ENCODE data around the gene SPOUT1. TPM values are rescaled to one million over a fixed set of nuclear protein-coding genes. Genes with fewer than 3 reads are reported as not detected.

SPOUT1 gene
- total RNA-seq, 1 experiment from 2014 or later: 36.3 TPM

- H3K9me3 ChIP-seq: no peaks in the 10 kb centered on the region
- H3K27me3 ChIP-seq: no peaks in the 10 kb centered on the region
- DNase-seq: no peak
- peak overlapping the region; percentile 72 for H3K4me3 ChIP-seq
- H3K36me3 ChIP-seq: no peaks in the 10 kb centered on the region
These were observed 59.1 kb downstream of the SPOUT1 start for GRCh38 chr9:128770286-128771030.

Other genes starting within 250 kb of the SPOUT1 start
- 117 and 122 TPM in 2 replicates for gene DYNC2I2, start 172.9 kb downstream of the SPOUT1 start, total RNA-seq (2014; rRNA removed; shearing (Covaris generic); ENCODE audit: low replicate concordance)
- 782 and 1,015 TPM in 2 replicates for gene SET, start 140.6 kb downstream of the SPOUT1 start, total RNA-seq (2014; rRNA removed; shearing (Covaris generic); ENCODE audit: low replicate concordance)
- 10.2 and 10.5 TPM in 2 replicates for gene PKN3, start 127.3 kb downstream of the SPOUT1 start, total RNA-seq (2014; rRNA removed; shearing (Covaris generic); ENCODE audit: low replicate concordance)
- gene ZDHHC12, start 105.7 kb downstream of the SPOUT1 start, total RNA-seq (2014; rRNA removed; shearing (Covaris generic); ENCODE audit: low replicate concordance): 22.7 and 26.6 TPM in 2 replicates
- gene ZER1, start 57.9 kb downstream of the SPOUT1 start, total RNA-seq (2014; rRNA removed; shearing (Covaris generic); ENCODE audit: low replicate concordance): 10.2 and 28.2 TPM in 2 replicates
- gene TBC1D13, start 42.5 kb downstream of the SPOUT1 start, total RNA-seq (2014; rRNA removed; shearing (Covaris generic); ENCODE audit: low replicate concordance): 1.8 and 2.0 TPM in 2 replicates
- gene ENDOG, start 11.3 kb downstream of the SPOUT1 start, total RNA-seq (2014; rRNA removed; shearing (Covaris generic); ENCODE audit: low replicate concordance): 11.9 and 19.7 TPM in 2 replicates
- gene KYAT1, start 52.2 kb upstream of the SPOUT1 start, total RNA-seq (2014; rRNA removed; shearing (Covaris generic); ENCODE audit: low replicate concordance): 9.6 and 17.8 TPM in 2 replicates
- gene LRRC8A, start 52.3 kb upstream of the SPOUT1 start, total RNA-seq (2014; rRNA removed; shearing (Covaris generic); ENCODE audit: low replicate concordance): 13.8 and 19.1 TPM in 2 replicates
- not detected in 2 replicates for gene PHYHD1, start 91.2 kb upstream of the SPOUT1 start, total RNA-seq (2014; rRNA removed; shearing (Covaris generic); ENCODE audit: low replicate concordance)
- gene DOLK, start 117.8 kb upstream of the SPOUT1 start, total RNA-seq (2014; rRNA removed; shearing (Covaris generic); ENCODE audit: low replicate concordance): 16.9 and 29.7 TPM in 2 replicates
- 14.5 and 22.4 TPM in 2 replicates for gene NUP188, start 117.9 kb upstream of the SPOUT1 start, total RNA-seq (2014; rRNA removed; shearing (Covaris generic); ENCODE audit: low replicate concordance)
- gene SH3GLB2, start 198.5 kb upstream of the SPOUT1 start, total RNA-seq (2014; rRNA removed; shearing (Covaris generic); ENCODE audit: low replicate concordance): 36.7 and 42.7 TPM in 2 replicates
- gene MIGA2, start 206.8 kb upstream of the SPOUT1 start, total RNA-seq (2014; rRNA removed; shearing (Covaris generic); ENCODE audit: low replicate concordance): 16.5 and 19.3 TPM in 2 replicates